GM06990 (cell line): ENCODE measurements around the gene ZNF576.

Experiments used
- DNase-seq: peaks from one replicate; pipeline ENCODE4 v3.0.0-alpha.2; 2011; ENCODE audit not compliant: insufficient read length; ENCODE audit errors: extremely low read depth
- H3K27me3 ChIP-seq: replicated peaks from 2 replicates; pipeline ENCODE4 v1.6.0; 2011; ENCODE audit warnings: low read length; ENCODE audit not compliant: control insufficient read depth, insufficient read depth
- H3K36me3 ChIP-seq: 2 replicates; pipeline ENCODE4 v1.5.1; 2011; ENCODE audit warnings: low read length; ENCODE audit not compliant: control insufficient read depth, insufficient read depth
- H3K4me3 ChIP-seq: replicated peaks from 2 replicates; pipeline ENCODE4 v1.5.1; 2011; ENCODE audit warnings: low read depth, mild to moderate bottlenecking, control low read depth, low read length
- TF ChIP-seq, protein P1 (sequence below): IDR thresholded peaks from 2 replicates; pipeline ENCODE4 v1.5.1; 2011; ENCODE audit warnings: low read length, control low read depth, mild to moderate bottlenecking, inconsistent platforms; ENCODE audit not compliant: insufficient read depth, poor library complexity, severe bottlenecking

The ZNF576 gene

DNA sequence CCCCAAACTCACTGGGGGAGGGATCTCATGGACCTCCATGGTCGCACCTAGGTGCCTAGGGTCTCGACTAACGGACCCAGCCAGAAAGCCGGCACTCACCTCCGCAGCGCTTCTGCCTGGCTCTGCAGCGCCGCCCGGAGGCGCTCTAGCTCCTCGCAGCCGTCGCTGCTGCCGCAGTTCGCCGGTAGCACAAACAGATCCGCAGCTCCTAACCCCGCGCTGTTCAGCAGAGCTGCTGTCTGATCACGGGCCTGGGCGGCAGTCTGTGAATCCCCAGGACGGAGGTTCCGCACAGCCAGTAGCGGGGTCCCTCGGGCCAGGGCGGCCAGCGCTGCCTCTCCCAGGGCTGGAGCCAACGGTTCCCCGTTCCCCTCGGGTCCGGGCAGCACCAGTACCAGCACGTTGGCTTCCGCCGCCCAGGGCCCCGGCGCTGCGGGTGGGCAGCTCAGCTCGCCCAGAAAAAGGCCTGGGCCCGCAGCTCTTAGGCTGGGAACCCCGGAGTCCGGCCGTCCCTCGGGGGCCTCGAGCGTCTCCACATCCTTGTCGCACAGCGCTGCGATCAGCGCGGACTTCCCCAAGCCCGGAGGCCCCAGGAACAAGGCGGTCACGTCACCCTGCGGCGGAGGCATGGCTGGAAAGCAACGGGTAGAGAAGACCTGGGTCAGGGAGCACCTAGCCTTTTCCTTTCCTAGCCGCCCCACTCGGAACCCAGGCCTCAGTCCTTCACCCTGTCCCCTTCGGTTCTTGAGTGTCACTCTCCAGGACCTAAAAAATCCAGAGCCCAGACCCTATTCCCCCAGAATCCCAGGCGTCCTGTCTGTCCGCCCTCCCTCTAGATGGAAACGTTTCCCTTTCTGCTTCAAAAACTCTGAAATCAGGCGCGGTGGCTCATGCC lies 1.4 kb upstream of the ZNF576 start:
- Histone ChIP-seq H3K4me3 (peak overlapping the region; percentile 93), H3K27me3 (no peaks in the 10 kb centered on the region), H3K36me3 (peaks cover 21% of the 10 kb centered on the region)
- TF ChIP-seq, protein P1, sequence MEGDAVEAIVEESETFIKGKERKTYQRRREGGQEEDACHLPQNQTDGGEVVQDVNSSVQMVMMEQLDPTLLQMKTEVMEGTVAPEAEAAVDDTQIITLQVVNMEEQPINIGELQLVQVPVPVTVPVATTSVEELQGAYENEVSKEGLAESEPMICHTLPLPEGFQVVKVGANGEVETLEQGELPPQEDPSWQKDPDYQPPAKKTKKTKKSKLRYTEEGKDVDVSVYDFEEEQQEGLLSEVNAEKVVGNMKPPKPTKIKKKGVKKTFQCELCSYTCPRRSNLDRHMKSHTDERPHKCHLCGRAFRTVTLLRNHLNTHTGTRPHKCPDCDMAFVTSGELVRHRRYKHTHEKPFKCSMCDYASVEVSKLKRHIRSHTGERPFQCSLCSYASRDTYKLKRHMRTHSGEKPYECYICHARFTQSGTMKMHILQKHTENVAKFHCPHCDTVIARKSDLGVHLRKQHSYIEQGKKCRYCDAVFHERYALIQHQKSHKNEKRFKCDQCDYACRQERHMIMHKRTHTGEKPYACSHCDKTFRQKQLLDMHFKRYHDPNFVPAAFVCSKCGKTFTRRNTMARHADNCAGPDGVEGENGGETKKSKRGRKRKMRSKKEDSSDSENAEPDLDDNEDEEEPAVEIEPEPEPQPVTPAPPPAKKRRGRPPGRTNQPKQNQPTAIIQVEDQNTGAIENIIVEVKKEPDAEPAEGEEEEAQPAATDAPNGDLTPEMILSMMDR, result peak; percentile 95
- peak; percentile 84 for DNase-seq

DNA sequence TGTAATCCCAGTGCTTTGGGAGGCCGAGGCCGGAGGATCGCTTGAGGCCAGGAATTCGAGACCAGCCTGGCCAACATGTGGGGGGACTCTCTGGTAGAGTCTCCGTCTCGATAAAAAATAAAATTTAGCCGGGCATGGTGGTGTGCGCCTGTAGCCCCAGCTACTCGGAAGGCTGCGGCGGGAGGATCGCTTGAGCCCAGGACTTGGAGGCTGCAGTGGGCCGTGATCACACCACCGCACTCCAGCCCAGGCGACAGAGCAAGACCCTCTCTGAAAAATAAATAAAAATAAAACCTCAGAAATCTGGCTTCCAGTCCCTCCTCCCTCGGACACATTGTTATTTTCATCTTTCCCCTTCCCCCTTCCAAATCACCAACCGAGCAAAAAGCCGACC lies 793 bp upstream of the ZNF576 start:
- Histone ChIP-seq H3K36me3 (peaks cover 22% of the 10 kb centered on the region), H3K4me3 (peak overlapping the region; percentile 93), H3K27me3 (no peaks in the 10 kb centered on the region)
- TF ChIP-seq, protein P1, result no peak
- no peak for DNase-seq

DNA sequence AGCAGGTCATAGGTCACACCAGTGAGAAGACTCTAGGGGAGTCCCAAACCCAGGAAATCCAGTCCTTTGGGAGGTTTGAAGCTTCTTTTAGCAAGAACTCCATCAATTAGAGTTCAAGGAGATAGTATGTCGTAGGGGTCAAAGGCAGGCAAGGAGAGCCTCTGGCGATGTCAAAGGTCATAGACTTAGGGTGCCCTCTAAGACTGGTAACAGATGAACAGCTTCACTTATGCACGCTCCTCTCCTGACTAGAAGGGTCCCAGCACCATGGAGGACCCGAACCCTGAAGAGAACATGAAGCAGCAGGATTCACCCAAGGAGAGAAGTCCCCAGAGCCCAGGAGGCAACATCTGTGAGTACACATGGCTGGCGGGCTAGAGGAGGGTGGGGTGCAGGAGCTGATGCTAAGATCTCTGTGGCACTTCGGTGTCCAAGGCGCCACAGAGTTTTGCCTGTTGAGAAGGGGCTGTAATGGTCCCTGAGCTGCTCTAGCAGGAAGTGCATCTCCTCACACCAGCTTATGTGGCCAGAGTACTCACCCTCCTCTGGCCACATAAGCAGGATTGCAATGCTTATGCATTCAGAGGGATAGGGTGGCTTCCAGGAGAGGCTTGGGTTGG lies 557 bp downstream of the ZNF576 start:
- TF ChIP-seq, protein P1, result no peak
- peaks cover 18% of the 10 kb centered on the region for H3K36me3 ChIP-seq
- H3K27me3 ChIP-seq, result no peaks in the 10 kb centered on the region
- H3K4me3 ChIP-seq, result peak overlapping the region; percentile 93
- no peak for DNase-seq

DNA sequence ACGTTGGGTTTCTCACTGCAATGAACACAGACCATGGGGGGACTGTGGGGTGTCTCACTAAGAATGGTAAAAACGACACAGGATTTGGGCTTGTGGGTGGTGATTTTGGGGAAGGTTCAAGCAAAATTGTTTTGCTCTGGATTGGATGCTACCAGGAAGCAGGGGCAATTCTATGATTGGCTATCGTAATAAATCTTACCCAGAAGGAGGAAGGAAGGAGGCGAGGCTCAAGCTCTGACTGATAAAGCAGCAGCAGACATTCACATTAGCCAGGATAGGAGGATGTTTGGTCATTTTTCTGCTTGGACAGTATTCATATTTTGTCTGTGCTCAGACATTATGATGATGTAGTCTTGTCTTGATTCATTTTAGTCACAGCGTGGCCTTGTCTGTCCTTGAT lies 1.5 kb downstream of the ZNF576 start:
- Histone ChIP-seq H3K36me3 (peaks cover 16% of the 10 kb centered on the region), H3K27me3 (no peaks in the 10 kb centered on the region), H3K4me3 (peak overlapping the region; percentile 93)
- TF ChIP-seq, protein P1, result no peak
- no peak for DNase-seq

- Histone ChIP-seq H3K36me3 (peaks cover 16% of the 10 kb centered on the region), H3K4me3 (no peak overlapping the region), H3K27me3 (no peaks in the 10 kb centered on the region)
- TF ChIP-seq, protein P1, result no peak
- DNase-seq, result no peak
These were observed 2.2 kb downstream of the ZNF576 start for GRCh38 chr19:43598445-43599240.
